Measurements from ENCODE around the gene DIS3. TPM values are rescaled to one million over a fixed set of nuclear protein-coding genes. Genes with fewer than 3 reads are reported as not detected.
A peak's percentile ranks its signal among the peaks of the same experiment; 100 is the strongest.
"Not testable (repeated sequence)": the region's sequence is repeated elsewhere in the genome, so short reads cannot be mapped to it uniquely, and the experiment has no call there.

DIS3 gene
- total and polyA plus RNA-seq, 9 donors = 10.7 to 21.8 (median 19.9) TPM

DNA sequence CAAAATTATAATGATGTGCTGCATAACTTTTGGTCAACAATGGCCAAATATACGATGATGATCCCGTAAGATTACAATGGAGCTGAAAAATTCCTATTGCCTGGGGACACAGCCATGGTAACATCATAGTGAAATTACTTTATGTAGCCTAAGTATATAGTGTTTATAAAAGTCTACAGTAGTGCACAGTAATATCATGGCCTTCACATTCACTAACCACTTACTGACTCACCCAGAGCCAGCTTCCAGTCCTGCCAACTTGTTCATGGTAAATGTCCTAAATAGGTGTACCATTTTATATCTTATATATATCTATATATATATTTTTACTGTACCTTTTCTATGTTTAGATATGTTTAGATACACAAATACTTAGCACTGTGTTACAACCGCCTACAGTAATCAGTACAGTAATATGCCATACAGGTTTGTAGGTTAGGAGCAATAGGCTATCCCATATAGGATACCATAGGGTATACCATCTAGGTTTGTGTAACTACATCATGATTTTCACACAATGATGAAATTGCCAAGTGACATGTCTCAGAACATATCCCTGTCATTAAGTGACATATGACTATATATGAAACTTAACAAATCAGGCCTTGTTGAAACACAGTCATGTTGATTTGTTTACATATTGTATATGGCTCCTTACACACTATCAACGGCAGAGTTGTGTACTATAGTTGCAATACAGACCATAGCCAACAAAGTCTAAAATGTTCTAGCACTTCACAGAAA lies 23.7 kb downstream of the DIS3 start:
- no peaks in the 10 kb centered on the region for H3K27me3 ChIP-seq (ENCODE audit: control insufficient read depth, insufficient read depth, low read length)
- no peaks in the 10 kb centered on the region for H3K4me1 ChIP-seq (ENCODE audit: control insufficient read depth, insufficient read depth, low read length)
- no peaks in the 10 kb centered on the region for H3K9me3 ChIP-seq (replicated peaks; ENCODE audit: control insufficient read depth, low read depth, low read length)
- no peak overlapping the region for H3K4me3 ChIP-seq (ENCODE audit: low read length)
- DNase-seq = no peak
- 83% methylated on average over 1 of the region's 4 CpGs for WGBS (ENCODE audit: insufficient coverage)
- peaks cover 33% of the 10 kb centered on the region for H3K36me3 ChIP-seq (ENCODE audit: control insufficient read depth, insufficient read depth, low read length)
- H3K27ac ChIP-seq (ENCODE audit: low read length) = no peak overlapping the region

DNA sequence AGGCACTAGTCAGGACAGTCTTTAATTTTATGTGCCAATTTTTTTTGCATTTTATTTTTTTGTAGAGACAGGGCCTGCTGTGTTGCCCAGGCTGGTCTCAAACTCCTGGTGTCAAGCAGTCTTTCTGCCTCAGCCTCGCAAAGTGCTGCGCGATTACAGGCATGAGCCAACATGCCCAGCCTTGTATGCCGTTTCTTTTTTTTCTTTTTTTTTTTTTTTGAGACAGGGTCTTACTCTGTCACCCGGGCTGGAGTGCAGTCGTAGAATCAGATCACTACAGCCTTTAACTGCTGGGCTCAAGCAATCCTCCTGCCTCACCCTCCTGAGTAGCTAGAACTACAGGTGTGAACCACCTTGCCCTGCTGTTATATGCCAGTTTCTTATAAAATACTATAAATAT lies 27.6 kb downstream of the DIS3 start:
- DNase-seq = no peak
- peaks cover 17% of the 10 kb centered on the region for H3K36me3 ChIP-seq (ENCODE audit: control insufficient read depth, insufficient read depth, low read length)
- H3K27ac ChIP-seq (ENCODE audit: low read length) = no peak overlapping the region
- no peaks in the 10 kb centered on the region for H3K4me1 ChIP-seq (ENCODE audit: control insufficient read depth, insufficient read depth, low read length)
- no peaks in the 10 kb centered on the region for H3K9me3 ChIP-seq (replicated peaks; ENCODE audit: control insufficient read depth, low read depth, low read length)
- H3K27me3 ChIP-seq (ENCODE audit: control insufficient read depth, insufficient read depth, low read length) = no peaks in the 10 kb centered on the region
- H3K4me3 ChIP-seq (ENCODE audit: low read length) = no peak overlapping the region
- 93% methylated on average over 4 of the region's 6 CpGs for WGBS (ENCODE audit: insufficient coverage)

- no peaks in the 10 kb centered on the region for H3K9me3 ChIP-seq (replicated peaks; ENCODE audit: control insufficient read depth, low read depth, low read length)
- H3K4me1 ChIP-seq (ENCODE audit: control insufficient read depth, insufficient read depth, low read length) = no peaks in the 10 kb centered on the region
- DNase-seq = no peak
- no peak overlapping the region for H3K27ac ChIP-seq (ENCODE audit: low read length)
- no peak overlapping the region for H3K4me3 ChIP-seq (ENCODE audit: low read length)
- no peaks in the 10 kb centered on the region for H3K27me3 ChIP-seq (ENCODE audit: control insufficient read depth, insufficient read depth, low read length)
- H3K36me3 ChIP-seq (ENCODE audit: control insufficient read depth, insufficient read depth, low read length) = peaks cover 16% of the 10 kb centered on the region
Measured at GRCh38 chr13:72751220-72751619, 30.5 kb downstream of the DIS3 start.

DNA sequence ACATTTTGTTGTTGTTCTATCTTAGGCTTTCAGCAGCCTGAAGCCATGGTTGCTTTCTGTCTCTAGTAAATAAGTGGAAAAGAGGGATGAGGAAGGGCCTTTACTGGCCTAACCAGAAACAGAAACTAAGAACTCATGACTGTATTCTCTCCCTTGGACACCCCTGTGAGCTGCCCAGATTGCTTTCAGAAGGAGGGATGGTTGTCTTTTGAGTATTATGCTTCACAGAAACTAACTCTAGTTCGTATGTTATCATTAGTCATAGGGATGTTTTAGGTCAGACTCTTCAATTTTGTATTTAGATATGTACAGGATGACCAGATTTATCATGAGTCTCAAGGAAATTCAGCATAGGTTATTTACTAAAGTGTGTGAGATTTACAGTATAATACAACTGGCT lies 36.4 kb downstream of the DIS3 start:
- H3K4me3 ChIP-seq (ENCODE audit: low read length) = no peak overlapping the region
- no peak for DNase-seq
- H3K27ac ChIP-seq (ENCODE audit: low read length) = no peak overlapping the region
- no CpG with 5 or more reads among the region's 1 CpG for WGBS (ENCODE audit: insufficient coverage)
- no peaks in the 10 kb centered on the region for H3K4me1 ChIP-seq (ENCODE audit: control insufficient read depth, insufficient read depth, low read length)
- no peaks in the 10 kb centered on the region for H3K27me3 ChIP-seq (ENCODE audit: control insufficient read depth, insufficient read depth, low read length)
- H3K36me3 ChIP-seq (ENCODE audit: control insufficient read depth, insufficient read depth, low read length) = peaks cover 18% of the 10 kb centered on the region
- no peaks in the 10 kb centered on the region for H3K9me3 ChIP-seq (replicated peaks; ENCODE audit: control insufficient read depth, low read depth, low read length)

DNA sequence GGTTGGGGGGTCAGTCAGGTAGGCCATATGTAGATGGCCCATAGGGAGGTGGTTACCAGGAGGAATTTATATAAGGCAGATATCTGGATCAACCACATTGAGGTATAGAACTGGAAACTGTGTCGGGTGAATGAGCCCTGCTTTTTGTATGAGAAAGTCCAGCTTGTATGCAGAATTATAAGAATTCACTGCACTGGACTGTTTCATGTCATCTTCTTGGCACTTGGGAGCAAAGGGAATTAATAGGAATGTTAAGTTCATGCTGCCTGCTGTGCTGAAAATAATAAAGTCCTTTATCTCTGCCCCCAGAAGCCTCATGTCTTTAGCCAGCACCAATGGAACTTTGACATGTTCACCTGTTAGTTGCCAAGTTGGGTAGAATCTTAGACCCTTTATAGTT lies 41.7 kb downstream of the DIS3 start:
- peaks cover 20% of the 10 kb centered on the region for H3K36me3 ChIP-seq (ENCODE audit: control insufficient read depth, insufficient read depth, low read length)
- H3K9me3 ChIP-seq (replicated peaks; ENCODE audit: control insufficient read depth, low read depth, low read length) = no peaks in the 10 kb centered on the region
- H3K4me1 ChIP-seq (ENCODE audit: control insufficient read depth, insufficient read depth, low read length) = no peaks in the 10 kb centered on the region
- H3K27me3 ChIP-seq (ENCODE audit: control insufficient read depth, insufficient read depth, low read length) = no peaks in the 10 kb centered on the region
- H3K27ac ChIP-seq (ENCODE audit: low read length) = no peak overlapping the region
- 90% methylated on average over 1 of the region's 1 CpG for WGBS (ENCODE audit: insufficient coverage)
- DNase-seq = no peak
- no peak overlapping the region for H3K4me3 ChIP-seq (ENCODE audit: low read length)

- Histone ChIP-seq H3K4me3 (ENCODE audit: low read length) (no peak overlapping the region), H3K9me3 (replicated peaks; ENCODE audit: control insufficient read depth, low read depth, low read length) (no peaks in the 10 kb centered on the region), H3K4me1 (ENCODE audit: control insufficient read depth, insufficient read depth, low read length) (no peaks in the 10 kb centered on the region), H3K27ac (ENCODE audit: low read length) (no peak overlapping the region), H3K36me3 (ENCODE audit: control insufficient read depth, insufficient read depth, low read length) (peaks cover 19% of the 10 kb centered on the region), H3K27me3 (ENCODE audit: control insufficient read depth, insufficient read depth, low read length) (no peaks in the 10 kb centered on the region)
- DNase-seq = no peak
- no CpG with 5 or more reads among the region's 3 CpGs for WGBS (ENCODE audit: insufficient coverage)
Measured at GRCh38 chr13:72737033-72737432, 44.7 kb downstream of the DIS3 start.

- Histone ChIP-seq H3K4me3 (ENCODE audit: low read length) (peak overlapping the region; percentile 96), H3K27me3 (ENCODE audit: control insufficient read depth, insufficient read depth, low read length) (no peaks in the 10 kb centered on the region), H3K27ac (ENCODE audit: low read length) (no peak overlapping the region), H3K36me3 (ENCODE audit: control insufficient read depth, insufficient read depth, low read length) (peaks cover 2% of the 10 kb centered on the region), H3K9me3 (replicated peaks; ENCODE audit: control insufficient read depth, low read depth, low read length) (no peaks in the 10 kb centered on the region), H3K4me1 (ENCODE audit: control insufficient read depth, insufficient read depth, low read length) (peaks cover 6% of the 10 kb centered on the region)
- no CpG with 5 or more reads among the region's 3 CpGs for WGBS (ENCODE audit: insufficient coverage)
- DNase-seq = no peak
Measured at GRCh38 chr13:72728290-72728605, 53.5 kb downstream of the DIS3 start.

- Histone ChIP-seq H3K27me3 (ENCODE audit: control insufficient read depth, insufficient read depth, low read length) (no peaks in the 10 kb centered on the region), H3K4me1 (ENCODE audit: control insufficient read depth, insufficient read depth, low read length) (peaks cover 6% of the 10 kb centered on the region), H3K36me3 (ENCODE audit: control insufficient read depth, insufficient read depth, low read length) (no peaks in the 10 kb centered on the region), H3K4me3 (ENCODE audit: low read length) (peak within 1 kb of the TSS; percentile 96), H3K9me3 (replicated peaks; ENCODE audit: control insufficient read depth, low read depth, low read length) (no peaks in the 10 kb centered on the region), H3K27ac (ENCODE audit: low read length) (peak within 1 kb of the TSS; percentile 70)
- peak; percentile 99 for DNase-seq
- WGBS (ENCODE audit: insufficient coverage) = under 1% methylated on average over 59 of the region's 71 CpGs
Measured at GRCh38 chr13:72727417-72728289, 54.0 kb downstream of the DIS3 start, which contains the start of the genes BORA and MZT1. Gene BORA (plus strand): TSS chr13:72727923. CDS start chr13:72728941, 1,018 bp downstream. Gene MZT1 (minus strand): TSS chr13:72727629. CDS start chr13:72727602, 27 bp downstream.

DNA sequence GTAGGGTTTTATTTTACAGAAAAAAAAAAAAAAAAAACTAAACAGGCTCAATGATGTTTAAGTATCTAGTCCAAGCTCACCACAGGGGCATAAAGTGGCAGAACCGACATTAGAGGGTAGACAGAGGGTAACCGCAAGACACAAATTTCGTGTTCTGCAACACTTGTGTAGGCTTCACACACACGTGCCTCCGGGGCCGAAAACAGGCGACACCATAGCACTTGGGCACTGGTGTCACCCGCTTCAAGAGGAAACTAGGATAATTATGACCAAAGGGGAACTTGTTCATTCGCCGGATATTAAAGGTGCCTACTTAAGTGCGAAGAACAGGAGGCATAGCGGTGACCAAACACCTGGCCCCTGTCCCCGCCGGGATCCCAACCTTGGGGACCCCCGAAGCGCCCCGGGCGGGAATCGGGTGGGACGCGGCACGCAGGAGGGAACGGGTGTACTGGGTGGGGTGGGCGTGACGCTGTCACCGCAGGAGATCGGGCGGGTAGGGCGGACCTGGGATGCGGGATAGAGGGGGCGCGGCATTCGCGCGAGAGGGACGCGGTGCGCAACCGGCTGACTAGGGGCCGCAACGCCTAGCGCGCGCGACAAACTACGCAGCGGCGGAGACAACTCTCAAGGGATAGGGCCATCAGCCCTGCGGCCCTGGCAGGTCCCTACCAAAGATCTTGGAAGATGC lies 54.8 kb downstream of the DIS3 start:
- DNase-seq = peak; percentile 33

GRCh38 chr13:72726185-72726584 lies 55.5 kb downstream of the DIS3 start:
- WGBS (ENCODE audit: insufficient coverage) = 91% methylated on average over 10 of the region's 15 CpGs
- H3K9me3 ChIP-seq (replicated peaks; ENCODE audit: control insufficient read depth, low read depth, low read length); H3K27me3 ChIP-seq (ENCODE audit: control insufficient read depth, insufficient read depth, low read length); H3K27ac ChIP-seq (ENCODE audit: low read length); DNase-seq; H3K36me3 ChIP-seq (ENCODE audit: control insufficient read depth, insufficient read depth, low read length); H3K4me1 ChIP-seq (ENCODE audit: control insufficient read depth, insufficient read depth, low read length): not testable (repeated sequence)
- peak overlapping the region; percentile 96 for H3K4me3 ChIP-seq (ENCODE audit: low read length)

More for the DNA sequence above, 54.8 kb downstream of the DIS3 start:
- no peaks in the 10 kb centered on the region for H3K9me3 ChIP-seq (replicated peaks; ENCODE audit: control insufficient read depth, low read depth, low read length)
- H3K36me3 ChIP-seq (ENCODE audit: control insufficient read depth, insufficient read depth, low read length) = no peaks in the 10 kb centered on the region
- peaks cover 6% of the 10 kb centered on the region for H3K4me1 ChIP-seq (ENCODE audit: control insufficient read depth, insufficient read depth, low read length)
- H3K4me3 ChIP-seq (ENCODE audit: low read length) = peak overlapping the region; percentile 96
- H3K27me3 ChIP-seq (ENCODE audit: control insufficient read depth, insufficient read depth, low read length) = no peaks in the 10 kb centered on the region
- 2% methylated on average over 49 of the region's 49 CpGs for WGBS (ENCODE audit: insufficient coverage)
- H3K27ac ChIP-seq (ENCODE audit: low read length) = peak overlapping the region; percentile 70
